Astrocyte (in vitro differentiated cells and primary cell): ENCODE data around the gene TRAK2. TPM values are rescaled to one million over a fixed set of nuclear protein-coding genes. Genes with fewer than 3 reads are reported as not detected.

Experiments used
- DNase-seq: peaks from one replicate; pipeline ENCODE4 v3.0.0-alpha.2; 2010; ENCODE audit warnings: low read depth
- FAIRE-seq: peaks from 2 replicates; lab custom pipeline; 2011; peaks lifted over from hg19 to GRCh38; lab: Jason Lieb, UNC
- H2AFZ ChIP-seq: 2 replicates; pipeline ENCODE4 v1.6.0; 2012; ENCODE audit warnings: low read depth, low read length, inconsistent platforms
- H3K27ac ChIP-seq: 2 replicates; pipeline ENCODE4 v1.5.1; 2011; ENCODE audit warnings: low read depth, low read length, inconsistent platforms
- H3K27me3 ChIP-seq: 2 replicates; pipeline ENCODE4 v1.6.0; 2011; ENCODE audit warnings: low read length, inconsistent platforms; ENCODE audit not compliant: insufficient read depth
- H3K36me3 ChIP-seq: 2 replicates; pipeline ENCODE4 v1.5.1; 2011; ENCODE audit warnings: low read length, inconsistent platforms; ENCODE audit not compliant: insufficient read depth
- H3K4me1 ChIP-seq: 2 replicates; pipeline ENCODE4 v1.5.1; 2011; ENCODE audit warnings: low read length, inconsistent platforms; ENCODE audit not compliant: insufficient read depth
- H3K4me2 ChIP-seq: 2 replicates; pipeline ENCODE4 v1.6.0; 2012; ENCODE audit warnings: low read length, inconsistent platforms
- H3K4me3 ChIP-seq: 2 replicates; pipeline ENCODE4 v1.5.1; 2011; ENCODE audit warnings: low read depth, mild to moderate bottlenecking, low read length, inconsistent platforms; ENCODE audit not compliant: insufficient read depth
- H3K79me2 ChIP-seq: 2 replicates; pipeline ENCODE4 v1.6.0; 2012; ENCODE audit warnings: mild to moderate bottlenecking, low read length, inconsistent platforms; ENCODE audit not compliant: insufficient read depth
- H3K9ac ChIP-seq: 2 replicates; pipeline ENCODE4 v1.6.0; 2012; ENCODE audit warnings: mild to moderate bottlenecking, low read length, inconsistent platforms
- H3K9me3 ChIP-seq: 2 replicates; pipeline ENCODE4 v1.5.1; 2012; ENCODE audit warnings: low read depth, mild to moderate bottlenecking, low read length, inconsistent platforms; ENCODE audit not compliant: insufficient read depth
- H4K20me1 ChIP-seq: 2 replicates; pipeline ENCODE4 v1.6.0; 2012; ENCODE audit warnings: low read length, inconsistent platforms; ENCODE audit not compliant: insufficient read depth
- H3K27ac Mint-ChIP-seq: one replicate; pipeline ENCODE4 v1.8.0; 2021; ENCODE audit warnings: mild to moderate bottlenecking, mixed read lengths; ENCODE audit not compliant: unreplicated experiment
- H3K27me3 Mint-ChIP-seq: one replicate; pipeline ENCODE4 v1.8.0; 2021; ENCODE audit warnings: low read depth, mixed read lengths; ENCODE audit not compliant: unreplicated experiment
- H3K36me3 Mint-ChIP-seq: one replicate; pipeline ENCODE4 v1.8.0; 2021; ENCODE audit warnings: low read depth, mixed read lengths; ENCODE audit not compliant: unreplicated experiment
- H3K4me1 Mint-ChIP-seq: one replicate; pipeline ENCODE4 v1.8.0; 2021; ENCODE audit warnings: low read depth, mixed read lengths; ENCODE audit not compliant: unreplicated experiment
- H3K4me3 Mint-ChIP-seq: one replicate; pipeline ENCODE4 v1.8.0; 2021; ENCODE audit warnings: mild to moderate bottlenecking, moderate library complexity, mixed read lengths; ENCODE audit not compliant: unreplicated experiment
- H3K9me3 Mint-ChIP-seq: one replicate; pipeline ENCODE4 v1.8.0; 2021; ENCODE audit warnings: mild to moderate bottlenecking, mixed read lengths; ENCODE audit not compliant: unreplicated experiment
- EZH2 ChIP-seq: IDR thresholded peaks from 2 replicates; pipeline ENCODE4 v1.6.1; 2012; ENCODE audit warnings: mild to moderate bottlenecking, low read length, inconsistent platforms; ENCODE audit not compliant: insufficient read depth
- total RNA-seq: library from RNA; stranded (reverse); gene quantifications from 2 replicates; pipeline ENCODE4 v1.2.1, GENCODE V29; 2021
- TF ChIP-seq, protein P1 (sequence below): IDR thresholded peaks from 2 replicates; pipeline ENCODE4 v1.5.1; 2011; ENCODE audit warnings: low read depth, mild to moderate bottlenecking, inconsistent platforms, low read length, moderate library complexity; ENCODE audit not compliant: insufficient read depth

Gene TRAK2
- total RNA-seq, 1 donor from 2014 or later = 39.1 TPM

DNA sequence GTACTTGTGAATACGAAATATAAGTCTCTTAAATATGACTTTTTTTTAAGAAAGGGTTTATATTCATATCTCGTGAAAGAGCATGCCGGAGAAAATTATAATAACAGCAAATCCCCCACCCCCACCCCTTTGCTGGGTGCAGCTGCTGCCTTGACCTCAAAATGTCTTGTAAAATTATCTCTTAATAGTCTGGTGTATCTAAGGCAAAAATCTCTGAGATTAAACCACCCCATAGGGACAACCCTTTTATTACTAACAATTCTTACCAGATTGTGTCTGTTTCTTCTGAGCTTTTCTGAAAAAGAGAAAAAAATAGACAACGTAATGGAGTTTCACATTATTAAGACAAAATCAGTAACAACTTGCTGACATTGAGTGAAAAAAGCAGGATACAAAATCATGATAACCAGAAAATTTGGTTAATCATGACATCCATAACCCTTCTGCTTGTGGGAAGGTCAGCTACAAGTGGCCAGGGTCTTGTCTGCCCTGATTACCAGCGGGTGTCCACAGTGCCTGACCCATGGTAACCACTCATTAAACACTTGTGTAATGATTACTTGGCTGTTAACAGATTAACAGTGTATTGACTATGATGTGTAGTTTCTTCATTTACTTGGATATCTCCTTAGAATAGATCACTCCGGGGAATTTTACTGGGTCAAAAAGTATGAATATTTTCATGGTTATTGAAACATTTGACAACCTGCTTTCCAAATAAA is 1.8 kb upstream of the TRAK2 start:
- H3K79me2 ChIP-seq = peaks cover 33% of the 10 kb centered on the region
- Mint-ChIP-seq H3K4me1 (peaks cover 9% of the 10 kb centered on the region), H3K4me3 (peak overlapping the region; percentile 97), H3K36me3 (peaks cover 4% of the 10 kb centered on the region), H3K9me3 (no peaks in the 10 kb centered on the region), H3K27ac (no peak overlapping the region), H3K27me3 (no peaks in the 10 kb centered on the region)
- TF ChIP-seq, protein P1, sequence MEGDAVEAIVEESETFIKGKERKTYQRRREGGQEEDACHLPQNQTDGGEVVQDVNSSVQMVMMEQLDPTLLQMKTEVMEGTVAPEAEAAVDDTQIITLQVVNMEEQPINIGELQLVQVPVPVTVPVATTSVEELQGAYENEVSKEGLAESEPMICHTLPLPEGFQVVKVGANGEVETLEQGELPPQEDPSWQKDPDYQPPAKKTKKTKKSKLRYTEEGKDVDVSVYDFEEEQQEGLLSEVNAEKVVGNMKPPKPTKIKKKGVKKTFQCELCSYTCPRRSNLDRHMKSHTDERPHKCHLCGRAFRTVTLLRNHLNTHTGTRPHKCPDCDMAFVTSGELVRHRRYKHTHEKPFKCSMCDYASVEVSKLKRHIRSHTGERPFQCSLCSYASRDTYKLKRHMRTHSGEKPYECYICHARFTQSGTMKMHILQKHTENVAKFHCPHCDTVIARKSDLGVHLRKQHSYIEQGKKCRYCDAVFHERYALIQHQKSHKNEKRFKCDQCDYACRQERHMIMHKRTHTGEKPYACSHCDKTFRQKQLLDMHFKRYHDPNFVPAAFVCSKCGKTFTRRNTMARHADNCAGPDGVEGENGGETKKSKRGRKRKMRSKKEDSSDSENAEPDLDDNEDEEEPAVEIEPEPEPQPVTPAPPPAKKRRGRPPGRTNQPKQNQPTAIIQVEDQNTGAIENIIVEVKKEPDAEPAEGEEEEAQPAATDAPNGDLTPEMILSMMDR = no peak
- no peak for TF ChIP-seq EZH2
- FAIRE-seq = no peak
- H3K9ac ChIP-seq = no peak overlapping the region
- peaks cover 7% of the 10 kb centered on the region for H4K20me1 ChIP-seq
- no peaks in the 10 kb centered on the region for H3K9me3 ChIP-seq
- no peak for DNase-seq
- peaks cover 3% of the 10 kb centered on the region for H3K4me1 ChIP-seq
- H3K27me3 ChIP-seq = no peaks in the 10 kb centered on the region
- H3K4me3 ChIP-seq = no peak overlapping the region
- H3K4me2 ChIP-seq = peak overlapping the region; percentile 96
- H2AFZ ChIP-seq = no peak overlapping the region
- H3K36me3 ChIP-seq = peaks cover 3% of the 10 kb centered on the region
- no peak overlapping the region for H3K27ac ChIP-seq

DNA sequence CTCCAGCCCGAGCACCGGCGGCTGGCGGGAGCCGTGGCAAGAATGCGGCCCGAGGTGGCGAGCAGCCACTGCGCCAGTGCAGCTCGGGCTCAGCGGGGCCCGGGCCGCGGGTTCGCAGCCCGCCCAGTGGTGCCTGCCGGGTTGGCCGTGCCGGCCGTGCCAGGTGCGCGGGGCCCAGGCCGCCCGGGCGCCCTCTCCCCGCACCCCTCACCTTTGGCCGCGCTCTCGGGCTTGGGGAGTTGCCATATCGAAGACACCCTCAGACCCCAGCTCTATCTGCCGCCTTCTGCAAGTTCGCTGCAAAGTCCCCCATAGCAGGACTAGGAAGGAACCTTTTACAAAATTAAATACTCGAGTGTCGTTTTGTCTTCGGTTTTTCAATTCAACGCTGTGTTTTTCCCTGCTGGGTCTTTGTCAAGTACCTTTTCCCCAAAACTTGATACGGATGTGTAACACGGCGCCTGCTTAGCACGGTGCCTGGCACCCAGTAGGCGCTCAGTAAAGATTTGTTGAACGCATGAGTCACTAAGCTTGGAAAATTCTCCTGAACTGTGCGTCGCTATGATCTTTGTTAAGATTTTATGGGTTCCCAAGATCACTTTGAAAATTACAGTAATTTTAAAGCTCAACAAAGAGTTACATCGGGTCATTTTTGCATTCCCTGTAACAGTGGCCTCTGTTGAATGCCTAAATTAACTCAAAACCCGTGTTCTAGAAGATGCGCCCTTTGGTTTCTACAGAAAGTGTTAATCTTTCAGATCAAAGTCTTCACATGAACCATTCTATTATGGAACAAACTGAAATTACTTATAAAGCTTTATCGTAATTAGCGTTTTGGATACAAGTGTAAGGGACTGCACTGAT is 1.0 kb upstream of the TRAK2 start:
- FAIRE-seq = no peak
- peaks cover 40% of the 10 kb centered on the region for H3K79me2 ChIP-seq
- no peaks in the 10 kb centered on the region for H3K9me3 Mint-ChIP-seq
- H3K27me3 ChIP-seq = no peaks in the 10 kb centered on the region
- H3K27me3 Mint-ChIP-seq = no peaks in the 10 kb centered on the region
- peaks cover 3% of the 10 kb centered on the region for H3K4me1 ChIP-seq
- H2AFZ ChIP-seq = peak overlapping the region; percentile 99
- peaks cover 9% of the 10 kb centered on the region for H3K4me1 Mint-ChIP-seq
- peak overlapping the region; percentile 95 for H3K9ac ChIP-seq
- TF ChIP-seq, protein P1 = no peak
- TF ChIP-seq EZH2 = no peak
- peak overlapping the region; percentile 97 for H3K4me3 Mint-ChIP-seq
- peaks cover 3% of the 10 kb centered on the region for H3K36me3 ChIP-seq
- no peaks in the 10 kb centered on the region for H3K9me3 ChIP-seq
- H4K20me1 ChIP-seq = peaks cover 15% of the 10 kb centered on the region
- H3K4me2 ChIP-seq = peak overlapping the region; percentile 96
- H3K4me3 ChIP-seq = peak overlapping the region; percentile 99
- peak overlapping the region; percentile 95 for H3K27ac Mint-ChIP-seq
- H3K36me3 Mint-ChIP-seq = peaks cover 4% of the 10 kb centered on the region
- H3K27ac ChIP-seq = peak overlapping the region; percentile 86
- DNase-seq = no peak
